Fibroblast of lung (primary cell): ENCODE measurements around the gene TIAM2. TPM values are rescaled to one million over a fixed set of nuclear protein-coding genes. Genes with fewer than 3 reads are reported as not detected.

Experiments
- DNase-seq, 2 donors: peaks; one replicate each; pipeline versions ENCODE4 v3.0.0 to v3.0.0-alpha.2; 2010; ENCODE audit warnings: low read depth in 2 of 2
- H2AFZ ChIP-seq: 2 replicates; pipeline ENCODE4 v1.5.1; 2012; ENCODE audit warnings: low read length, control low read depth, inconsistent platforms
- H3K27ac ChIP-seq: 2 replicates; pipeline ENCODE4 v1.5.1; 2011; ENCODE audit warnings: low read length, control low read depth; ENCODE audit not compliant: insufficient read depth
- H3K27me3 ChIP-seq: 2 replicates; pipeline ENCODE4 v1.5.1; 2011; ENCODE audit warnings: mild to moderate bottlenecking, low read length; ENCODE audit not compliant: control insufficient read depth, insufficient read depth
- H3K36me3 ChIP-seq: 2 replicates; pipeline ENCODE4 v1.5.1; 2011; ENCODE audit warnings: low read length; ENCODE audit not compliant: control insufficient read depth, insufficient read depth
- H3K4me1 ChIP-seq: 2 replicates; pipeline ENCODE4 v1.5.1; 2011; ENCODE audit warnings: low read length; ENCODE audit not compliant: control insufficient read depth, insufficient read depth; ENCODE audit errors: extremely low read depth
- H3K4me2 ChIP-seq: 2 replicates; pipeline ENCODE4 v1.5.1; 2011; ENCODE audit warnings: low read length, control low read depth; ENCODE audit not compliant: insufficient read depth; ENCODE audit errors: extremely low read depth
- H3K4me3 ChIP-seq, 4 experiments: fragments of 200-600 bp in 1 of 4; sonication (generic) in 1 of 4; replicated peaks in 1 of 4; 2 replicates each; pipeline ENCODE4 v1.5.1; 2011 to 2016; ENCODE audit warnings: low read length in 4 of 4, low read depth in 3 of 4, mild to moderate bottlenecking in 3 of 4, control low read depth in 2 of 4, inconsistent platforms in 1 of 4, mixed read lengths in 1 of 4; ENCODE audit not compliant: insufficient read depth in 1 of 4; ENCODE audit errors: control extremely low read depth in 1 of 4
- H3K79me2 ChIP-seq: 2 replicates; pipeline ENCODE4 v1.5.1; 2012; ENCODE audit warnings: mild to moderate bottlenecking, low read length, inconsistent platforms; ENCODE audit not compliant: control insufficient read depth, insufficient read depth
- H3K9ac ChIP-seq: 2 replicates; pipeline ENCODE4 v1.5.1; 2011; ENCODE audit warnings: mild to moderate bottlenecking, low read length, control low read depth; ENCODE audit not compliant: insufficient read depth
- H3K9me3 ChIP-seq: 2 replicates; pipeline ENCODE4 v1.5.1; 2012; ENCODE audit warnings: low read depth, low read length; ENCODE audit not compliant: control insufficient read depth, insufficient read depth
- H4K20me1 ChIP-seq: 2 replicates; pipeline ENCODE4 v1.5.1; 2011; ENCODE audit warnings: low read length; ENCODE audit not compliant: control insufficient read depth, insufficient read depth; ENCODE audit errors: extremely low read depth
- EZH2 ChIP-seq: IDR thresholded peaks from 2 replicates; pipeline ENCODE4 v1.5.1; 2012; ENCODE audit warnings: low read length, control low read depth, mild to moderate bottlenecking; ENCODE audit errors: missing control alignments
- polyA plus RNA-seq, 2 donors: library from polyadenylated mRNA; depleted of rRNA in 1 of 2; stranded (reverse) in 1 of 2; unstranded in 1 of 2; fragments of >200 nt; gene quantifications; 2 replicates each; pipeline ENCODE4 v1.2.1, GENCODE V29; 2011 to 2012; ENCODE audit warnings: missing spikeins in 1 of 2
- total RNA-seq: library from RNA; depleted of rRNA; stranded (reverse); fragments of >200 nt; gene quantifications from 2 replicates; pipeline ENCODE4 v1.2.1, GENCODE V29; 2014
- TF ChIP-seq, protein P1 (sequence below), 2 donors: IDR thresholded peaks in 1 of 2; conservative IDR thresholded peaks in 1 of 2; 1 replicate in 1 of 2; 2 replicates in 1 of 2; pipeline ENCODE4 v1.5.1; 2011 to 2012; ENCODE audit warnings: low read length in 2 of 2, control low read depth in 1 of 2, inconsistent platforms in 1 of 2, low read depth in 1 of 2, mild to moderate bottlenecking in 1 of 2

TIAM2 gene
- total and polyA plus RNA-seq, 2 donors (not counting 1 experiment from before 2014, with no cell fraction given) = 6.2 to 11.2 TPM

DNA sequence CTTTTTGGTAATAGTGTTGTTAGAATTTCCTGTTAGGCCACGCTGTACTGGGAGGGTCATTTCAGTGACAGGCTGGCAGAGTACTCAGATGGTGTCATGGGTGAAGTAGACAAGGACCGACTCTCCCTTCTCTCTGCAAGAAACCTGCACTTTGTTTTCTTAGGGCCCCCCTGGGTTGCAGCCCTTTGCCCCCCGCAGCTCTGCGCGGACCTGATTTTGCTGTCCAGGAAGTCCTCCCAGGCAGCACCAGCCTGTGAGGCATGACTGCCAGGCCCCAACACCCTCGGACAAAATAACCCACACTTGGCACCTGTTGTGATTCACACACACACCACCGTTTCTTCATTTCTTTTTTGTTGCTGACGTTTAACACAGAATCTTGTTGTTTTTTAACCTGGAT, 246.9 kb downstream of the TIAM2 start:
- Histone ChIP-seq H3K9ac (no peak overlapping the region), H3K4me2 (no peak overlapping the region), H3K27ac (no peak overlapping the region), H4K20me1 (no peaks in the 10 kb centered on the region), H3K9me3 (no peaks in the 10 kb centered on the region), H3K4me3 (no peak overlapping the region), H2AFZ (no peak overlapping the region), H3K79me2 (no peaks in the 10 kb centered on the region), H3K36me3 (no peaks in the 10 kb centered on the region), H3K27me3 (no peaks in the 10 kb centered on the region), H3K4me1 (no peaks in the 10 kb centered on the region)
- TF ChIP-seq, protein P1, sequence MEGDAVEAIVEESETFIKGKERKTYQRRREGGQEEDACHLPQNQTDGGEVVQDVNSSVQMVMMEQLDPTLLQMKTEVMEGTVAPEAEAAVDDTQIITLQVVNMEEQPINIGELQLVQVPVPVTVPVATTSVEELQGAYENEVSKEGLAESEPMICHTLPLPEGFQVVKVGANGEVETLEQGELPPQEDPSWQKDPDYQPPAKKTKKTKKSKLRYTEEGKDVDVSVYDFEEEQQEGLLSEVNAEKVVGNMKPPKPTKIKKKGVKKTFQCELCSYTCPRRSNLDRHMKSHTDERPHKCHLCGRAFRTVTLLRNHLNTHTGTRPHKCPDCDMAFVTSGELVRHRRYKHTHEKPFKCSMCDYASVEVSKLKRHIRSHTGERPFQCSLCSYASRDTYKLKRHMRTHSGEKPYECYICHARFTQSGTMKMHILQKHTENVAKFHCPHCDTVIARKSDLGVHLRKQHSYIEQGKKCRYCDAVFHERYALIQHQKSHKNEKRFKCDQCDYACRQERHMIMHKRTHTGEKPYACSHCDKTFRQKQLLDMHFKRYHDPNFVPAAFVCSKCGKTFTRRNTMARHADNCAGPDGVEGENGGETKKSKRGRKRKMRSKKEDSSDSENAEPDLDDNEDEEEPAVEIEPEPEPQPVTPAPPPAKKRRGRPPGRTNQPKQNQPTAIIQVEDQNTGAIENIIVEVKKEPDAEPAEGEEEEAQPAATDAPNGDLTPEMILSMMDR (conservative IDR thresholded peaks at IDR 0.05 in 1 of 2, IDR thresholded peaks at IDR 0.05 in 1 of 2; ENCODE audit: low read depth in 1 of 2, low read length in 2 of 2) = no peak
- TF ChIP-seq EZH2 = no peak
- DNase-seq = no peak

DNA sequence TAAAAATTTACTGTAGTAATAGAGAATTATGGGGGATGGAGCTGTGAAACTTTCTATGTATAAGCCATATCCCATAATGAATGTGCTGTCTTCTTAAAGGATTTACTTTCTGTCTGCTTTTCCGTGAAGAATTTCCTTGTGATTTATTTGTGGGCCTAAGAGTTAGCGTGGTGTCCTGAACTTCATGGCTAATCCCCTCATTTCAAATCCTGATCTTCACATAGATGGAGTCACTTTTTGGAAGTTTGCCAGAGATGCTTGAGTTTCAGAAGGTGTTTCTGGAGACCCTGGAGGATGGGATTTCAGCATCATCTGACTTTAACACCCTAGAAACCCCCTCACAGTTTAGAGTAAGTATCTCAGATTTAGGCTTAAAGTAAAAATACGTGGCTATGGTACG, 249.3 kb downstream of the TIAM2 start:
- Histone ChIP-seq H3K9me3 (no peaks in the 10 kb centered on the region), H2AFZ (no peak overlapping the region), H3K9ac (no peak overlapping the region), H3K4me2 (no peak overlapping the region), H3K4me1 (peaks cover 8% of the 10 kb centered on the region), H3K4me3 (no peak overlapping the region), H3K36me3 (no peaks in the 10 kb centered on the region), H4K20me1 (no peaks in the 10 kb centered on the region), H3K27me3 (no peaks in the 10 kb centered on the region), H3K27ac (no peak overlapping the region), H3K79me2 (no peaks in the 10 kb centered on the region)
- TF ChIP-seq, protein P1 (conservative IDR thresholded peaks at IDR 0.05 in 1 of 2, IDR thresholded peaks at IDR 0.05 in 1 of 2; ENCODE audit: low read depth in 1 of 2, low read length in 2 of 2) = no peak
- TF ChIP-seq EZH2 = no peak
- no peak for DNase-seq

DNA sequence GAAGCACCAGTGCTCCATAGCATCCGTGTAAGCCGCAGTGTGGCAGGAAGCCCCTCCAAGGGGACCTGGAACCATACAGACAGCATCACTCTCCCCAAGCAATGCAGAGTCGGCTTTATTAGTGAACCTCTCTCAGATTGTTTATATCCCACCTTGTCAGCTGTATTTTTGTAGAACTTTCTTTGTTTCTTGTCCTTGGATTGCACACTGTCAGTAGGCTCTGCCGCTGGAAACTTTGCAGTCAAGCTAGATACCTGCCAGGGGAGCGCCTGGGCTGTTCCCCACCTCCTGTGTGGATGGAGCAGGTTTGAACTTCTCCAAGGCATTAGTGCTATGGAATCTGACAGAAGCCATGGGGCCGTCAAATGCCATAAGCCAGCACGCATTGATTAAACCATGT, 250.1 kb downstream of the TIAM2 start:
- no peak for TF ChIP-seq EZH2
- TF ChIP-seq, protein P1 (conservative IDR thresholded peaks at IDR 0.05 in 1 of 2, IDR thresholded peaks at IDR 0.05 in 1 of 2; ENCODE audit: low read depth in 1 of 2, low read length in 2 of 2) = no peak
- H3K9me3 ChIP-seq = no peaks in the 10 kb centered on the region
- H4K20me1 ChIP-seq = no peaks in the 10 kb centered on the region
- no peaks in the 10 kb centered on the region for H3K27me3 ChIP-seq
- H3K4me3 ChIP-seq = no peak overlapping the region
- H3K9ac ChIP-seq = no peak overlapping the region
- H3K36me3 ChIP-seq = no peaks in the 10 kb centered on the region
- H3K79me2 ChIP-seq = no peaks in the 10 kb centered on the region
- no peak for DNase-seq
- H3K4me1 ChIP-seq = peaks cover 8% of the 10 kb centered on the region
- no peak overlapping the region for H2AFZ ChIP-seq
- no peak overlapping the region for H3K4me2 ChIP-seq
- no peak overlapping the region for H3K27ac ChIP-seq
